HG03354 (cell line): Measurements from ENCODE around the gene TLX1.

Experiments used
- ATAC-seq: cut with Tn5 transposase; IDR thresholded peaks from one replicate; pipeline ENCODE4 v1.9.1; 2021; ENCODE audit warnings: mild to moderate bottlenecking; ENCODE audit not compliant: unreplicated experiment, poor library complexity, severe bottlenecking

The TLX1 gene

GRCh38 chr10:101132636-101133473, 1.8 kb downstream of the TLX1 start:
- no peak for ATAC-seq

GRCh38 chr10:101133489-101134298, 2.6 kb downstream of the TLX1 start:
- no peak for ATAC-seq

- no peak for ATAC-seq
Measured at GRCh38 chr10:101134299-101135127, 3.4 kb downstream of the TLX1 start.

DNA sequence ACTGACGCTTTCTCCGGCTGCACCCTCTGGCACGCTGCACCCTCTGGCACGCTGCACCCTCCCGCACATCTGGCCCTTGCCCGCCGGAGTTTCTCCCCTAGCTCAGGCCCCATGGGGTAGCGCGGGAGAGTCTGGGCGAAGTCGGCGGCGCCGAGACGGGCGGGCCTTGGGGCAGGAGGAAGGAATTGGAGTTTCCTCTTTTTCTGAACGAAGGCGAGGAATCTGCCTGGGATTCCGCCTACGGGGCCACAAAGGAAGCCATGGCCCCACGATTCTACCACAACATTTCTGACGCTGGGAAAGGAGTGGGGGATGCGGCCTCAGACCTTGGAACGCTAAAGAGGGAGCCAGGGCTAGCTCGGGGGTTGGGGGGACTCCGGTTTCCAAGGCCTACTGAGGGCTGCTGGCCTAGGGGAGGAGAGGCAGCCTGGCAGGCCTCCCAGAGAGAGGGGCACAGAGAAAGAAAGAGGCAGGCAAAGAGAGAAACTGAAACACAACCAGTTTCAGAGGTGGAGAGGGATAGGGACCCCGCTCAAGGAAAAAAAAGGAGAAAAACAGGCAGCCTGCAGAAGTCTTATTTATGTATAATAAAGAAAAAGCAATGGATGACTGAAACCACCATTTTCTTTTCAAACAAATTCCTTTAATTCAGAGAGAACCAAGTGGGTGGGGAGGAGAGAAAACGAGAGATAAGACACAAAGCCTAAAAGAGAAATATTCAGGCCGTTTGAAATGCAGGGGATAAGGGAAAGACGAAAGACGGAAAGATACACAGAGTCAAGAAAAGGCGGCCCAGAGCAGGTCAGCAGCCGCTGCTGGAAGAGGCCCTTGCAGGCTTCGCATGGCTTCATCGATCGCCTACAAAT, 4.3 kb downstream of the TLX1 start:
- ATAC-seq = no peak

- no peak for ATAC-seq
Measured at GRCh38 chr10:101136007-101136707, 5.1 kb downstream of the TLX1 start.

- ATAC-seq = no peak
Measured at GRCh38 chr10:101136708-101137121, 5.6 kb downstream of the TLX1 start.

- ATAC-seq = no peak
Measured at GRCh38 chr10:101137271-101137670, 6.2 kb downstream of the TLX1 start.

GRCh38 chr10:101138788-101139420, 7.8 kb downstream of the TLX1 start:
- no peak for ATAC-seq

DNA sequence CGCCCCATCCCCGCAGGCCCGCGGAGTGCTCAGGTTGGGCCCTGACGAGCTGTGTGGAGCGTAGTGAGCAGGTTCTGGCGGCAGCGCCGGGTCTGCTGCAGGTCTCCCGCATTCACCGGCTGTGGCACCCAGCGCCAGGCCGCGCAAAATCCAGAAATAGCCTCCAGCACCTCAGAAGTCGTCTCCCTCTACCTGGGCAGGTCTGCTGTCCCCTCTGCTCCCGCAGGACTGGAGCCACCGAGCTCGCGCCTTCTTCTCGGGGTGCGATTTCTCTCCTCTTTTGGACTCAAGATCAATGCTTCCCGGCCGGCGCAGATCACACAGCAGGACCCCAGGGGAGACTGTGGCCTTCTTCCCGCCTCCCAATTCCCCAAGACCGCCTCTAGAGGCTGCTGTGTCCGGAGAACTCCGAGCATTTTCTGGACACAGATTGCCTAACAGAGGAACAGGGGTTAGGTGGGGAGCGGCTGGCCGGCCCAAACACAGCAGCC, 8.4 kb downstream of the TLX1 start:
- ATAC-seq = no peak

DNA sequence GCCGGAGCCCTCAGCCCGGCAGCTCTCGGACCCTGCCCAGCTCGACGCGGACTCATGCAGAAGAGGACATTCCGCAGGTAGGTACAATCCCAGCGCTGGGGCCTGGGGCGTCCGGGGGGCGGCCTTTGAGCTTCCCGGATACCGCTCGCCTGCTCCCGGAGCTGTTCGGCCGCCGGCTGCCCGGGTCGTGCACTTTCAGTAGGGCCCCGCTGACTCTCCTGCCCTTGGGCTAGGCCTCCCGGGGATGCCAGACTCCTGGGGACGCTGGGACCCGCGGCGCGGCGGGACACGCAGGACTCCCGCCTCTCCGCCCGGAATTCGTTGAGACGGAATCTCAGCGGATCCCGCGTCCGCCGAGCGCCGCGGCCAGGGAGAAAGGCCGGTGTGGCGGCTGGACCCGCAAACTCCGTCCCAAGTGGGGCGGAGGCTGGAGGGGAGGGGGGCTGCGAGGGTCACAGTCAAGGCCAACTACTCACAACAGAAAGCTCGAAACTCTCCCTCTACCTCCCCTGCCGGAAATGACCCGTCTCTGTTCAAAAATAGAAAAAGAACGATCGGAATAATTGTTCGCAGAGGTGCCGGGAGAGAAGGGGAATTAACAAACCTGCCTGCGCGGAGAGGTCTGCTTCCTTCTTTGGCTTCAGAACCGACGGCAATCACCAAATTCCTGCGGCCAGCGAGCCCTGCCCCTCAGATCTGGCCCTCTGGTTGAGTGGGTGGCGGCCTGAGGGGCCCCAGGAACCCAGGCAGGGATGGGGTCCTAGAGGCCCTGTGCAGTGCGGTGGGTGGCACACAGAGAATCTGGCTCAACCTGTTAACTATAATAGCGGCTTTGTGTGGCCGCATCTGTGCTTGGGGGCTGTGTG, 9.2 kb downstream of the TLX1 start:
- no peak for ATAC-seq

DNA sequence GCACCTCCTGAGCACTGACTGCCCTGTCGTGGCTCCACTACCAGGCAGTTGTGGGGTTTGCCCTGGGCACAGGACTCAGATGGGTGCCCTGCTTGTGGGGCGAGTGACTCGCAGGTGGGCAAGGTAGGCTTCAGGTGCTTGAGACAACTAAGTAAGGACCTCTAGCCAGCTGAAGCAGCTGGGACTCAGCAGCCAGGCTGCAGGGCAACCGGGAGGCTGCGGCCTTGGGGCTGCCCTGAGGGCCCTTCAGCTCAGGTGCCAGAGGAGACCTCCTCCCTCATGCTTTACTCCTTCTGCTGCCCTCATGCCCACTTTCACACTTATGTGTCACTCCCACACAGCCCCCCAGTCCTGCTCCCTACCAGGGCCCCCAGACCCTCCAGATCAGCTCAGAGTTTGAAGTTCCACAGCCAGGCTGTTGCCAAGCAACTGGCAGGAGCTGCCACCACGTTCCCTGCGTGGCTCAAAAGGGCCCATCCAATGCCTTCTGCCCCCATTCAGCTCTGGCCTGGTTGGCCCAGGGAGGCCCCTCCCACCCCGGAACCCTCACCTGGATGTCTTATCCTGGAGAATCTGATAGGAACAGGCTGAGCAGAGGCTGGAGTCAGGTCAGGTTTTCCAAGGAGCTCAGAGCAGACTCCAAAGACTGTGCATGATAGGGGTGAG, 10.0 kb downstream of the TLX1 start:
- no peak for ATAC-seq

- ATAC-seq = peak; percentile 69
Measured at GRCh38 chr10:101141616-101142532, 10.8 kb downstream of the TLX1 start.

DNA sequence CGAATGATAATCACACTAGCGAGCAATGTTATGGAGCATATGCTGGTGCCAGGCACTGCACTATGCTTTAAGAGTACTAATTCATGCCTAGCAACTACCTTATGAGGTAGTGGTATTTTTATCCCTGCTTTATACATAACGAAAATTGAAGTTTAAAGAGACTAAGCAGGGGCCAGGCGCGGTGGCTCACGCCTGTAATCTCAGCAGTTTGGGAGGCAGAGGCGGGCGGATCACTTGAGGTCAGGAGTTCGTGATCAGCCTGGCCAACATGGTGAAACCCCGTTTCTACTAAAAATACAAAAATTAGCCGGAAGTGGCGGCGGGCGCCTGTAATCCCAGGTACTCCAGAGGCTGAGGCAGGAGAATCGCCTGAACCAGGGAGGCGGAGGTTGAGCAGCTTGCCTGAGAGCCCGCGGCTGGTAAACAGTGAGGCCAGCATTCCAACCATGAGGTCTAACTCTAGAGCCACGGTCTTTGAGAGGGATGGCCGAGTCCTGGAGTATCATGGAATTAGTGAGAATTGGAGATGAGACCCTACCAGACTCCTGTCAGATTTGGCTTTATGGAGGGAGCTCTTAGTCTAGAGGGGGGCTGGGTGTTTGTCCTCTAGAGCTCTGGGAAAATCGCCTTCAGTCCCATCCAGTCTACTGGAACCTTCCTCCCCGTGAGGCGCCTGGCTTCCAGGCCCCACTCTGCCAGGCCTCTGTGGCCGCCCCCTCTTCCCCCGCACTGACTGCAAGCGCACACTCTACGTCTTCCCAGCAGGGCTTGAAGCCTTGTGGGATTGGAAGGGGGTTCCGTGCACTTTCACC, 11.6 kb downstream of the TLX1 start:
- no peak for ATAC-seq

DNA sequence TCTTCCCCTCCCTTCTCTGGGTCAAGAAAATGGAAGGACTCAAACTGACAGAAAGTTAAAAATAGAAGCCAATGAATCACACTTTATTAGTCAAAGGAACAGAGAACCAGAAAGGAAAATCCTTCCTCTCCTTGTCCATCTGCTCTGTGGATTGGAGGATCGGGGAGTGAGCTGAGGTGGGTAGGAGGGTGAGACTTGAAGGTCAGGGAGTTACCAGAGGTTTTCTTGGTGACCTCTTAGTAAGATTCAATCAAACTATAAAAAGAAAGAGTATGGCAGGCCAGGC, 12.2 kb downstream of the TLX1 start:
- ATAC-seq = no peak

- ATAC-seq = no peak
Measured at GRCh38 chr10:101144053-101144452, 13.0 kb downstream of the TLX1 start.
